NCI-H226 (cell line): ENCODE data around the gene CLHC1.
"Not testable (repeated sequence)": the region's sequence is repeated elsewhere in the genome, so short reads cannot be mapped to it uniquely, and the experiment has no call there.

Source experiments
- DNase-seq: peaks from one replicate; pipeline ENCODE4 v3.0.0-alpha.2; 2015

The CLHC1 gene

GRCh38 chr2:55232084-55232862 lies at the start of gene CLHC1, which contains the start of gene RPS27A:
Gene CLHC1 (minus strand): TSS chr2:55232293. CDS start chr2:55222411, 9,882 bp downstream.
Gene RPS27A (plus strand): TSS chr2:55232688. CDS start chr2:55232825, 137 bp downstream.
- peak; percentile 94 for DNase-seq

GRCh38 chr2:55280851-55281546 lies 48.9 kb upstream of the CLHC1 start:
- not testable (repeated sequence) for DNase-seq

GRCh38 chr2:55279859-55280424 lies 47.8 kb upstream of the CLHC1 start:
- not testable (repeated sequence) for DNase-seq

- not testable (repeated sequence) for DNase-seq
Observed at GRCh38 chr2:55279214-55279835, 47.2 kb upstream of the CLHC1 start.

- DNase-seq, result no peak
Observed at GRCh38 chr2:55277310-55277709, 45.2 kb upstream of the CLHC1 start.

GRCh38 chr2:55274346-55274745 lies 42.3 kb upstream of the CLHC1 start:
- not testable (repeated sequence) for DNase-seq

GRCh38 chr2:55269645-55269990 lies 37.5 kb upstream of the CLHC1 start:
- DNase-seq, result no peak

- DNase-seq, result peak; percentile 93
Observed at GRCh38 chr2:55268907-55269644, 37.0 kb upstream of the CLHC1 start, which contains the start of gene MTIF2. Gene MTIF2 (minus strand): TSS chr2:55269231. CDS start chr2:55263858, 5,373 bp downstream.

- no peak for DNase-seq
Observed at GRCh38 chr2:55268288-55268906, 36.3 kb upstream of the CLHC1 start.

- not testable (repeated sequence) for DNase-seq
Observed at GRCh38 chr2:55259586-55259985, 27.5 kb upstream of the CLHC1 start.

GRCh38 chr2:55252832-55253231 lies 20.7 kb upstream of the CLHC1 start:
- DNase-seq, result no peak

- no peak for DNase-seq
Observed at GRCh38 chr2:55247025-55247424, 14.9 kb upstream of the CLHC1 start.

- no peak for DNase-seq
Observed at GRCh38 chr2:55245411-55245810, 13.3 kb upstream of the CLHC1 start.

GRCh38 chr2:55242617-55243016 lies 10.5 kb upstream of the CLHC1 start:
- no peak for DNase-seq

GRCh38 chr2:55241582-55241981 lies 9.5 kb upstream of the CLHC1 start:
- DNase-seq, result not testable (repeated sequence)

- DNase-seq, result no peak
Observed at GRCh38 chr2:55239656-55240222, 7.6 kb upstream of the CLHC1 start.

- DNase-seq, result no peak
Observed at GRCh38 chr2:55236992-55237543, 5.0 kb upstream of the CLHC1 start.

GRCh38 chr2:55235724-55236538 lies 3.8 kb upstream of the CLHC1 start:
- no peak for DNase-seq

GRCh38 chr2:55233658-55233940 lies 1.5 kb upstream of the CLHC1 start:
- DNase-seq, result no peak

GRCh38 chr2:55232863-55233657 lies 967 bp upstream of the CLHC1 start:
- peak; percentile 2 for DNase-seq
